Kidney capillary endothelial cell (primary cell): ENCODE data around the gene SYNJ2.

Source experiments
- DNase-seq: peaks from one replicate; pipeline ENCODE4 v3.0.0-alpha.2; 2018; ENCODE audit warnings: low spot score

SYNJ2 gene

DNA sequence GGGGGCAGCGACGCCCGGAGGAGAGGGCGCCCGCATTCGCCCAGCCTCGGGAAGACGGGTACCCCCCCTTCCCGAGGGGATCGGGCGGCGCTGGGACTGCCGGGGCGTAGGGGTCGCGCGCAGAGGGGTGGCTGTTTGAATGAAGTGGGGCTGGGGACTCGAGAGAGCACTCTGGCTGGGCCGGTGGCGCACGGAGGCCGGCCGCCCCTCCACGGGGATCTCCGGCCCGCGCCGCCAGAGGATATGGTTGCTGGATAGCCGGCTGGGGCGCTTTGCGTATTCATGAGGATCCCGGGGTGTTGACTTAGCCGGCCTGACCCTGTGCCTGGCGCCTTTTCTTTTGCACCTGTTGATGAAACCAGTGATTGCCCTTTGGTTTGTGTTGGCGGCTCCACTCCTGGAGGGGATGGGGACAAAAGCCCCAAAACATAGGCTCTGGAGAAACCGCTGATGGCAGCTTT, 469 bp downstream of the SYNJ2 start:
- DNase-seq, result no peak

DNA sequence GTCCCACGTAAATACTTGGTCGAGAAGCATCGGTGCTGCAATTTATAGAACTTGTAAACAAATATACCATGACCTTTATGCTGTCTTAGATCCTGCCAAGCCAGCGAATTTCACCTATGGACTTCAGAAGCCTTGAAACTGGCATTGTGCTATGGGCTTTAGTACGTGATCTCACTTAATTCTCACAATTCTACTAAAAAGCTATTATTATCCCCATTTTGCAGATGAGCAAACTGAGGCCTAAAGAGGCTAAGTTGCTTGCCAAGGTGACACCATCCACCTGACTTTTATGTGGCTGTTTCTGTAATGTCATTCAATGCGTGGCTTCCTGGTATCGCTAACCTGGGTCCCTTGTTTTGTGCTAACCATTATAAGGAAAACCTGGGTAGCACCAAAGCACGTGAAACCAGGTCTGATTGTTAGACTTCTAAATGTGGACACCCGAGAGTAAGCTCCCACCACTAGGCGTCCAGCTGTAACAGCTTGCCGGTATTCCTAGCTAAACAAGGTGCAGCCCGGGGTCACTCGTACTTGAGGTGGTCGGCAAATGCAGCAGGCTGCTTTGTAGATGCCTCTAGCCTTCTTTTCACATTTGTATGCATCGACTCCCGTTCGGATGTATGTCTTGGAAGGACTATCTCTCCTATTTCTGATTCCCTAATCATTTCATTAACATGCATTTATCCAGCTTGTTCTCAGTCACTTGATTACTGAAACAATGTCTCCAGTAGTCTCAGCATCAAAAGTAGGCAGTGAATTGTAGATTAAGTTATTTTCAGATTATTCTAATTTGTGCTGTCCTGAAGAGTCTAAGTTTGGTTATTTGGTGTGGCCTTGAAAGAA, 1.1 kb downstream of the SYNJ2 start:
- DNase-seq, result no peak

DNA sequence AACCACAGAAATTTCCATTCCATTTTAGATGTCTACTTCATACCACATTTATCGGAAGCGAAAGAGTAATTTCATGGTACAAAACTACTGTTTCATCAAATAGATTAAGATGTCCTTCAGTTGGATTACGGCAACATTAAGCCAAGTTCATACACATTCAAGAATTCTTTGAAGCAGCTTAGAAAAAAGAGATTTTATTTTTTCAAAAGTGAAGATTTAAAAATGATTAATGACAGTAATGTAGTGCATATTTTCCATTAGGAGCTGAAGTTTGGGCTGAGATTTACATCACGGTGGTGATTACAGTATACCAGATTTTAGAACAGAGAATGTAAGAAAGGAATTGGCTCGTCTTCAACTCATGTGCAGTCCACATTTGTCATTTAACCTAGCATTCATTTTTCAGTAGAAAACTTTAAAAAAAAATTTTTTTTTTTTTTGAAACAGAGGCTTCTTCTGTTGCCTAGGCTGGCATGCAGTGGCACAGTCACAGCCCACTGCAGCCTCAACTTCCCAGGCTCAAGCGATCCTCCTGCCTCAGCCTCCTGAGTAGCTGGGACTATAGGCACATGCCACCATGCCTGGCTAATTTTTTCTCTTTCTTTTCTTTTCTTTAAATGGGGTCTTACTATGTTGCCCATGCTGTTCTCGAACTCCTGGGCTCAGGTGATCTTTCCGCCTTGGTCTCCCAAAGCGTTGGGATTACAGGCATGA, 1.9 kb downstream of the SYNJ2 start:
- DNase-seq, result no peak

DNA sequence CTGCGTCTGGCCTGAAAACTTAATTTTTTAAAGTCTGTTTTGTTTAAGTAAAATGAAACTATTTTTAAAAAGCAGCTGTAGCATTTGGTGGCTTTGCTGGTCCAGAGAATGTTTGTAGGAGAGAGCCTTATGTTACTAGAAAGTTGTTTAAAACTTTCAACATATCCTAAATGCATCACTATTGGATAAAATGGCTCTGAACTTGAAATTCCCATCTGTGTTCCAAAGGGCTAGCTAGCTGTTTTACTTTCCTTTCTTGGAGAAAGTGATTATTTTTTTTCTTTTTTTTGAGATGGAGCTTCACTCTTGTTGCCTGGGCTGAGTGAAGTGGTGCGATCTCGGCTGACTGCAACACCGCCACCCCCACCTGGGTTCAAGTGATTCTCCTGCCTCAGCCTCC, 2.5 kb downstream of the SYNJ2 start:
- DNase-seq, result no peak

DNA sequence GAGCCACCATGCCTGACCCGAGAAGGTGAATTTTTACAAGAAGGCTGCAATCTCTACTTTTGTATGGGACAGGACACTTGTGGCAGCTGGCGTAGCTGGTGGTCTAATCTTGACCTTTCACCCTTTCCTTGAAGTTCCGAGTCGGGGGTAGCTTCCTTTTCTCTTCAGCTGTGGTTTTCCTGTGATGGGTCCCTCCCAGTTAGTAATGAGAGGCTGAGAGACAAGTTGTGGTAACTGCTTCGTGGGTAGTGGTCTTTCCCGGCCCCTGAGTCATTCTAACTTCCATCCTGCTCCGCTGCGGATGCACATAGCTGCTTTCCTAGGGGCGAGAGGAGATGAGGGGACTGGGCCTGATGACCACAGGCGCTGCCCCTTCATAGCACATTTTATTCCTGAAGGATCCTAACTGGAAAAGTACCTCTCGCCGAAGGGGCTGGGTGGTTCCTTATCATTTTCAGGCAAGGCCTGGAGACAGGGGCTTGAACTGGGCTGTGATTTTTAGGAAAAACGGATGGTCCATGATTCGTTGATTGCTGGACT, 3.1 kb downstream of the SYNJ2 start:
- no peak for DNase-seq

DNA sequence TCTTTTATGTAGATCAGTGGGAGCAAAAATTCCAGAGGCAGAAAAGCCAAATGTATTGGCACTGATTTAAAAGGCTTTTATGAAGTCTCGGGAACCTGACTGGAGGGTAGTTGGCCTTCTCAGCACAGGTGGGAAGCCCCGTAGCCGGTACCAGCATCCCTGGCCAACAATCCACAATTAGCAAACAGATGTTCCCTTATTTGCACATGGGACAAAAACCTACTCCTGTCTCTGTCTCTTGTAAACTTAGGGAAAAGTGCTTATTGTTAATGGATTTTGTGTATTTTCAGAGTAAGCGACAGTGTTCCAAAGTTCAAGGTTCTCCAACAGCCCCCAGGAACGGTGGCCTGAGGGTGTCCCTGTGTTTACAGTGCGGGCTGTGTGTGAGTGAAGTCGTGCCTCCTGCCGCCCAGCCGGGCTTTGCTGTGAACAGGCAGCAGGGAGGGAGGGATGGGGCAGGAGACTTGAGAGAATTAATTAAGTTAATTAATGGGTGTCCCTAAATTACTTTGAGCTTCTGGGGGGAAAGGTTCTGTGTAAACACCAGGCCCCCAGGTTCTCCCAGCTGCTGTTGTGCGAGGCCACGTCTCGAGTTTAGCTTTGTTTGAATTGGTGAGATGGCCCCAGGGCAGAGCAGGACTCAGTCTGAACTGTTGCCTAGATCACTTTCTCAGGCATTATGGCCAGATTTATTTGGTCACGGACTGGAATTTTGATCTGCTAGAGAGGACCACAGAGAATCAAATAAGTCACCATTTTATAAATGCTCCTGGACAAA, 3.9 kb downstream of the SYNJ2 start:
- no peak for DNase-seq

DNA sequence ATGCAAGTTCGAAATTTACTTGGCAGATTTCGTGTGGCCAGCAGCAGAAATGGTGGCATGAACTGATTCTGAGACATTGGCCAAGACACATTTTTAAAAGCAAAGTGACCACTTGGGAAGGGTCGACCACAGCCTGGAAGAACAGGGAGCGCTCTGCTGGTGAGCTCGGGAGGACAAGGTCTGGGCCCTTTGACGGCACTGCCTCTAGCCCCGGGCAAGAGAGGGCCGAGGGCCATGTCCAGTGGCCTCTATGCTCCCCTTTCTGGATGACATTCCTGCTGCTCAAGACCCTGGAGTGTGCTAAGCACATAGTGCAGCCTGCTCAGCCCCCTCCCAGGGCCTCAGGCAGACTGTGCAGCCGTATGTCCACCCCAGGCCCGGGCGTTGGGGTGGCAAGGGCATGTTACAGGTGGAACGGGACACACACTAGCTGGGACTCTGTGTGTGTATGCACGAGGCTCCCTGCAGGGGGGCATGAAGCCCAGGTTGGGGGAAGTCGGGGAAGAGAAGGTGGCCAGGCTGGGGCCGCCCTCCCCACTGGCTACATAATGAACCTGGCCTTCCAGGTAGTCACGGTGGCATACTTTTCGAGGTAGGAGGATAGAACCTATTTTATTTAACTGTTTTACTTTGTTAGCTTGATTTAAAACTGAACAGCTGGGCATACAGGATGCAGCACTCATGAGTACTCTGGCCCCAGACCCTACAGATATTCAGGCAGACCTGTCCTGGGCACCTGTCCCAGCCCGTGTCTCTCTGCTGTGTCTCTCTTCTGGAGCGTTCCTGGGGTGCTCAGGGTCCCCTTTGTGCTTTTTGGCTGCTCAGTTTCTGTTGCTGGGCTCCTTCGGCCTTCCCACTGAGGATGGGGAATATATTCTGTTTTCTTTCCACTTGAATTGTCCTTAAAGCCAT, 6.4 kb downstream of the SYNJ2 start:
- no peak for DNase-seq

DNA sequence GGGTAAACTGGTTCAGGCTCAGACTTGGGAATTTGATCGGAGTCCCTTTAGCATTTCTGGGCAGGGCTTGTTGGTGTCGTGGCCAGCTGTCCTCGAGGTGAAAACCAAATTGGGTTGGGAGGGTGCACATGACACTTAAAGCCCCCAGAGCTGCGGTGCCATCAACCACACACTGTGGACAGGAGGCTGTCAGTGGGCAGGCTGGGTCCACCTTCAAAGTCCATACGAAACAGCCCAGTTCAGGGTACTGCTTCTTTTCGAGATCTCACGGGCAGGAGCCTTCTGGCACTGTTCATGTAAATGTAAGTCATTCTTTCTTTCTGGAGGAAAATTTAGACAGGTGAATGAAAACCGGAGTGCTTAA, 7.0 kb downstream of the SYNJ2 start:
- no peak for DNase-seq

DNA sequence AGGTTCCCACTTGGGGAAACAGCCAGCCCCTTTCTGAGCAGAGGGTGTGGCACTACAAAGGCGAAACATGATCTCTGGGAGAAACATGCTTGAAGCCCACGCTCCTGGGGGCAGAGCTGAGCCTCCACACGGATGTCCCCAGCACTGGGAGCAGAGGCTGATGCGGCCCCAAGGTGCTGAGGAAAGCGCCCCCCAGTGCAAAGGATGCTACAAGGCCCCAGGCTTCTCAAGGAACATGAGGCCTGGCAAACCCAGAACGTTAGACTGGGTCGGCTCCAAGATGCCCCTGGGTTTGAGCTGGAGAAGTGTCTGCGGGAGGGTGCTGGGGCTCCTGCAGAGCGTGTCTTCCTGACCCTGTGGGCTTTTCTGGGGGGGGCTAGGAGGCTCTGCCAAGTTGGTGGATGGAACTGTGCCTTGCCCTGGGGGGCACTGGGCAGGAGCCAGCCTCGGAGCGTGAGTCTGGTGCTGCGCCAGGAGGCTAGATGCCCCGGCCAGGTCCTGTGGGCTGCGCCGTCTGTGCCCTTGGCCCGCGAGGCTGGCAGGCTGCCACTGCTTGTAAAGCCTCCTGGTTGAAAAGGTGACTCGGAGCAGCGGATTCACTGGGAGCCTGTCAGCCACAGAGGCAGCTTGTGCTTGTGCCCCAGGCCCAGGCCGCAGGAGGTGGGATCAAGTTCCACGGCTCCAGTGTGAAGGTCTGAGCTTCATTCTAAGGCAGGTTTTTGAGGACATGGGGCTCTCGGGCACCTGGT, 8.1 kb downstream of the SYNJ2 start:
- DNase-seq, result no peak

DNA sequence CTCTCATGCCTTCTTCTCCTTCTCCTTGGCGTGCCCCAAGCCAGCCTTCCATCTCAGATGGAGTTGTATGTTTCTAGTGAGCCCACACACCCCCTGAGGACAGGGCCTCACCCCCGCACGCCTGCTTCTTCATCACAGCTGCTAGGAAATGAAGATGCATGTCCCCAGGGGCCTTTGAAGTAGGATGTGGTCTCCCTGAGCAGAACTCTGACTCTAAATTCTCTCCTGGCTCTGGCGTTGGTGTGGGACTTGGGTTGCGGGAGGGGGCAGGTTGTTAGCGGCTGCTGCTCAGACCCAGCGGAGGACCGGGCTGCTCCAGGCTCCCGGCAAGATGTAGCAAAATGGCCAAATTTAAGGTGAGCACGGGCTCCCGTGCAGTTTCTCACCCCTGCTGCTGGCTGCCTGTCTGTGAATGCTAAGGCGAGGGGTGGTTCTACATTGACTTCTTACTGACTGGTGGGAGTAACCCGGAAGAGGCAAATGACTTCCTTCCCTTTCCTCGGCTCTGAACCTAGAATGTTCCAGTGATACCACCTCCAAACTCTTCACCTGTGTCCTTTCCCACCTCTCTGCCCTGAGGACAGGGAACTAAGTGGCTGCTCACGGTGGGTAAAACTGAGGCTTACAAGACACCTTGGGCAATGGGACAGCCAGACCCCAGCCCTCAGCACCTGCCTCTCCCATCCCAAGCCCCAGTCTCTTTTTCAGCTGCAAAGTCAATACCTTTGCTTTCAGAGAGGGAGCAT, 8.8 kb downstream of the SYNJ2 start:
- no peak for DNase-seq

DNA sequence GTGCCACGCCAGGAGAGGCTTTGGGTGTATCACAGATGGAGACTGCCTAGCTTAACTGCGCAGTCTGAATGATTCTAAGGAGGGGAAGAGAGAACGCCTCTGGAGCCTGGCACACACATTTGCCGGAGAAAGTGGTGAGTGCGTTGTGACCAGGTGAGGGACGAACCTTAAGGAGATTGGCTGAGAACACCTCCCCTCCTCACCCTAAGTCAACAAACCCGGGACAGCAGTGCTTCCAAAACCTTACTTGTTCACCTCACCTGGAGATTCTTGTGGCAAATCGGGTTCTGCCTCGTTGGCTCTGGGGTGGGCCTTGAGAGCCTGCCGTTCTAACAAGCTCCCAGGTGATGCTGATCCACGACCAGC, 9.4 kb downstream of the SYNJ2 start:
- no peak for DNase-seq

DNA sequence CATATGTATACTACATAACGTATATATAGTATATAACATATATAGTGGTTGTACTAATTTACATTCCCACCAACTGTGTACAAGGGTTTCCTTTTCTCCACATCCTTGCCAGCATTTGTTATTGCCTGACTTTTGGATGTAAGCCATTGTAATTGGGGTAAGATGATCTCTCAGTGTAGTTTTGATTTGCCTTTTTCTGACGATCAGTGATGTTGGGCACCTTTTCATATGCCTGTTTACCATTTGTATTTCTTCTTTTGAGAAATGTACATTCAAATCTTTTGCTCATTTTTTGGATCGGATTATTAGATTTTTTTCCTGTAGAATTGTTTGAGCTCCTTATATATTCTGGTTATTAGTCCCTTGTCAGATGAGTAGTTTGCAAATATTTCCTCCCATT, 11.4 kb downstream of the SYNJ2 start:
- DNase-seq, result no peak

DNA sequence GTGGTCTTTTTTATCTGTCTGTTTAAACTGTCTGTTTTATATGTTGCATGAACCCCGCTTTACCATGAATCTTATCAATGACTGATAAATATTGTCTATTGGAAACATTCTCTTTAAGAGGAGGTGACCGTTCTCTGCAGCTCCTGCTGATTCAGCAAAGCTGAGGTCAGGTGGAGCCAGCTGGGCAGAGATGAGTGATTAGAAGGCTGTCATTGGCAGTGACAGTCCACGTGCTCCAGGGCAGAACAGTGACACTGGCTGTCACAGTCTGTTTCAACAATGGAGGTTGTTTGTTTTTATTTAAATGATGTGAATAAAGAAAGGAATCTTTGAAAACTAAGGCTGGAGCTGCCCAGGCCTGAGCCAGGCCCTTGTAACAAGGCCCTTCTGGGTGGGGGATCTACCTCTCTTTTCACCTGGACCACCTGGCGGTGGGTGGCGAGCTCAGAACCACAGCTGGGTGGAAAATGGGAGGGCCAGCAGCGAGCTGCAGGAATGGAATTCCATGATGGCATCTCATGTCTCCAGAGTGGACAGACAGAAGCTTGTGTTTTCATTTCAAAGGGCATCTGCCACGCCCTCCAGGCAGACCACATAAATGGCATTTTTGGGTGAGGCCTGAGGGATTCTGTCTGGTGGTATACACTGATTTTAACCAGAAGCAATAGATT, 12.6 kb downstream of the SYNJ2 start:
- no peak for DNase-seq

DNA sequence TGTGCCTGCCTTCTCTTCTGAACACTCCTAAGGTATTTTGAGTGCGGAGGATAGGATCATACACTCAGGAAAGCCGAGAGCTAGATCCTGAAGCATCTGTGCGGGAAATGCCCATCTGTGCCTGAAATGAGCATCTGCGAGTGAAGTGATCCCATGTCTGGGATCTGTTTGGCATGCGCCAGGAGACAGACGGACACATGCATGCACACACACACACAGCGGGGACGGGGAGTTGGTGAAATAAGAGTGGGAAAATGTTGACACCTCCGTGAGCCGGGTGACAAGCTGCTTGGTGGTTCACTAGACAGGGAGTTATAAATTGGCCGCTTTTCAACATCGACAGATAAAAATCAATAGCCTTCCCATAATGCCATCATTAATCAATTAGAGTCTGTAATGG, 13.8 kb downstream of the SYNJ2 start:
- no peak for DNase-seq

DNA sequence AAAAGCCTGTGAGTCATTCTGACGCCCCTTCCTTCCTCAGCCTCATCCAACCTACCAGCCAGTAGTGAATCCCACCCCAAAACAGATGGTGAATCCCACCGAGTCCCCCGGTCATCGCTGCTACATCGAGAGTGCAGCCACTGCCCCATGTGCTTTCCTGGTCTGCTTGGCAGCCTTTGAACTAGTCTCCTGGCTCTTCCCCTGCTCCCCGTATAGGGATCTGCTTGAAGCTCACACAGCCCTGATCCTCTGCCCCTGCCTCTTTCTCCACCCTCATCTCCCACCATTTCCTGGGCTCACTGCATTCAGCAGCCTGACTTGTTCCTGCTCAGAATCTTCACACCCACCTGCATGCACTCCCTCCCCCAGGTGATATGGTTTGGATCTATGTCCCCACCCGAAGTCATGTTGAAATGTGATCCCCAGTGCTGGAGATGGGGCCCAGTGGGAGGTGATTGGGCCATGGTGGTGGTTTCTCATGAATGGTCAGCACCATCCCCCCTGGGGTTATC, 14.6 kb downstream of the SYNJ2 start:
- DNase-seq, result no peak

DNA sequence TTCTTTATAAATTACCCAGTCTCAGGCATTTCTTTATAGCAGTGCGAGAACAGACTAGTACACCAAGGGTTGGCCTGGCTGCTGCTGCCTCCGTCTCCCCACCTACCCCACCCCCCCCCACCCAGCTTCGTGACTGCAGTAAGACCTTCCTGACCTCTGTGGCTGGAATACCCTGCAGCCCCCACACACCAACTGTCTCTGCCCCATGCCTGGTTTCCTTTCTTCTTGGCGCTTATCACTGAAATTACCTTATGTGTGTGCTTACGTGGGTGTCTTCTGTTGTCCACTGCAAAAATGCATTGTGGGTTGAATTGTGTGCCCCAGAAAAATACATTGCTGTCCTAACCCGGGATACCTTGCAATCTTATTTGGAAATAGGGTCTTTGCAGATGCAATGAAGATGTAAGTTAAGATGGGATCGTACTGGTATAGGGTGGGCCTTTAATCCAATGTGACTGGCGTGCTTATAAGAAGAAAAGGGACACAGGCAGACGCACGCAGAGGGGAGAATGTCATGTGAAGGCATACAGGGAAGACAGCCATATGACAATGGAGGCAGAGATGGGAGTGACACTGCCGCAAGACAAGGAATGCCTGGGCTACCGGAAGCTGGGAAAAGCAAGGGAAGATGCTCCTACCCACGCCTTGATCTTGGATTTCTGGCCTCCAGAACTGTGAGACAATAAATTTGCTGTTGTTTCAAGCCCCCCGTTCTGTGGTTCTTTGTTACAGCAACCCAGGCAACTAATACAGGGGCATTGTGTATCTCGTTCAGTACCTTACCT, 15.4 kb downstream of the SYNJ2 start:
- DNase-seq, result no peak

DNA sequence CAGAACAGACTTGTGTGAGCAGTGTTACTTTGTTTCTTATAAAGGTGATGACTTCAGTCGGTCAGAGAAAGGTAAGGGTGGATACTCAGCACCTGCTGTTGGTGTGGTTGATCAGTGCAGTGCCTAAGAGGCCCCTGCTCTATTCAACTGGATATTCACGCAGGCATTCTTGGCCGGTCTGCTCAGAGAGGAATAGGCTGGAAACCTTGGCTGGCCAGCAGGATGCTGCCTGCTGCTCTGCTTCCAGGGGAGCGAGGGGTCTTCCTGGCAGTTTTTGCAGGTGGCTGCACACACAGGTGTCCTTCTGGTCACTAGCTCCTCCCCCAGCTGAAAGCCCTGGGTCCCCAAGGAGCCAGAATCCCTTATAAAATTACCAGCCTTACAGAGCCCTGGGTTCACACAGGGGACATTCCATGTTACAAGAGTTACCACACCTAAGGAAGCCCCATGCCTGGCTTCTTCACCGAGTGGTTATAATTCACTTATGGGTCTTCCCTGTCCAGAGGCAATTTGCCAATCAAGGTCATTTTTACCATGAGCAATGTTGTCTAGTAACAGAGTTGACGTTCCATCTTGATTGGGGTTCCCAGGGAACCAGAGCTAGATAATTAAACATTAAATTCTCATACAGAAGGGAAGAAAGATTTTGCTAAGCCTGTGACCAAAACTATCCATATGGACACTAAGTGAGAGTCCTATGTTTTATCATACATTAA, 16.4 kb downstream of the SYNJ2 start:
- DNase-seq, result no peak

DNA sequence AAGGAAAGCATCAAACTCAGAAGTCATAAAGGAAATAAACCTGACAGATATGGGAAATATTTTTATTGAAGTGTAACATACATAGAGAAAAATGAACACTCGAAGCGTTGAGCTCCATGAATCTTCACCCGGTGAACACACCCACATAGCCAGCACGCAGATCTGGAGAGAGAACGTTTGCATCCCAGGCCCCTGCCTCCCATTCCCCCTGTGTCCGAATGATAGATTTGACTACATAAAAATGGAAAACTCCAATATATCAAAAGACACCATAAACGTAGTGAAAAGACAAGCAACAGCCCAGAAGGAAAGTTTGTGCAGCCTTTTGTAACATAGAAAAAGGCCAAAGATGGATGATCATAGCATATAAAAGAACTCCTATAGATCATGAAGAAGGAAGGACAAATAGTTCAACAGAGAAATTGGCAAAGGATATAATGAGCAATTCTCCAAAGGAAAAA, 17.1 kb downstream of the SYNJ2 start:
- DNase-seq, result no peak
